IPS-18c (cell line): ENCODE results near the gene NNAT.
"Not testable (repeated sequence)": the region's sequence is repeated elsewhere in the genome, so short reads cannot be mapped to it uniquely, and the experiment has no call there.

Experiments used
- H3K4me3 ChIP-seq: 2 replicates; pipeline ENCODE4 v1.7.0; 2013; ENCODE audit warnings: low read depth, mild to moderate bottlenecking, low read length, moderate library complexity; ENCODE audit not compliant: insufficient read depth
- H3K9me3 ChIP-seq: one replicate; pipeline ENCODE4 v1.6.1; 2013; ENCODE audit warnings: mild to moderate bottlenecking, low read length, moderate library complexity; ENCODE audit not compliant: control insufficient read depth, insufficient read depth

The NNAT gene

GRCh38 chr20:37521061-37521771 lies at the start of gene NNAT:
TSS of gene NNAT (plus strand) at chr20:37521250. CDS start at chr20:37521332, 82 bp downstream.
- peaks cover 3% of the 10 kb centered on the region for H3K9me3 ChIP-seq
- peak within 1 kb of the TSS; percentile 53; the same call in 1 of the 2 replicates for H3K4me3 ChIP-seq

GRCh38 chr20:37471741-37472235 lies 49.3 kb upstream of the NNAT start:
- Histone ChIP-seq H3K9me3 (no peaks in the 10 kb centered on the region), H3K4me3 (no peak overlapping the region)

GRCh38 chr20:37472435-37472834 lies 48.6 kb upstream of the NNAT start:
- not testable (repeated sequence) for H3K4me3 ChIP-seq, H3K9me3 ChIP-seq

- Histone ChIP-seq H3K9me3 (no peaks in the 10 kb centered on the region), H3K4me3 (no peak overlapping the region)
Observed at GRCh38 chr20:37473249-37474000, 47.6 kb upstream of the NNAT start.

GRCh38 chr20:37474386-37474785 lies 46.7 kb upstream of the NNAT start:
- no peaks in the 10 kb centered on the region for H3K9me3 ChIP-seq
- no peak overlapping the region for H3K4me3 ChIP-seq

- H3K4me3 ChIP-seq, result no peak overlapping the region
Observed at GRCh38 chr20:37475252-37475651, 45.8 kb upstream of the NNAT start.

GRCh38 chr20:37477041-37477440 lies 44.0 kb upstream of the NNAT start:
- Histone ChIP-seq H3K4me3 (no peak overlapping the region), H3K9me3 (no peaks in the 10 kb centered on the region)

More at GRCh38 chr20:37475252-37475651, 45.8 kb upstream of the NNAT start:
- H3K9me3 ChIP-seq, result no peaks in the 10 kb centered on the region

GRCh38 chr20:37479266-37479665 lies 41.8 kb upstream of the NNAT start:
- no peak overlapping the region for H3K4me3 ChIP-seq
- no peaks in the 10 kb centered on the region for H3K9me3 ChIP-seq

- Histone ChIP-seq H3K4me3 (no peak overlapping the region), H3K9me3 (no peaks in the 10 kb centered on the region)
Observed at GRCh38 chr20:37479925-37480691, 40.9 kb upstream of the NNAT start.

- H3K4me3 ChIP-seq, result no peak overlapping the region
- H3K9me3 ChIP-seq, result no peaks in the 10 kb centered on the region
Observed at GRCh38 chr20:37480919-37481318, 40.1 kb upstream of the NNAT start.

GRCh38 chr20:37481610-37482009 lies 39.4 kb upstream of the NNAT start:
- no peak overlapping the region for H3K4me3 ChIP-seq
- H3K9me3 ChIP-seq, result no peaks in the 10 kb centered on the region

- Histone ChIP-seq H3K4me3 (no peak overlapping the region), H3K9me3 (no peaks in the 10 kb centered on the region)
Observed at GRCh38 chr20:37484331-37484730, 36.7 kb upstream of the NNAT start.

GRCh38 chr20:37486209-37486608 lies 34.8 kb upstream of the NNAT start:
- H3K4me3 ChIP-seq, H3K9me3 ChIP-seq: not testable (repeated sequence)

GRCh38 chr20:37490663-37491350 lies 30.2 kb upstream of the NNAT start:
- no peak overlapping the region for H3K4me3 ChIP-seq
- no peaks in the 10 kb centered on the region for H3K9me3 ChIP-seq

- no peak overlapping the region for H3K4me3 ChIP-seq
- H3K9me3 ChIP-seq, result no peaks in the 10 kb centered on the region
Observed at GRCh38 chr20:37492096-37492625, 28.9 kb upstream of the NNAT start.

GRCh38 chr20:37492945-37493344 lies 28.1 kb upstream of the NNAT start:
- no peaks in the 10 kb centered on the region for H3K9me3 ChIP-seq
- no peak overlapping the region for H3K4me3 ChIP-seq

- Histone ChIP-seq H3K9me3 (no peaks in the 10 kb centered on the region), H3K4me3 (no peak overlapping the region)
Observed at GRCh38 chr20:37494301-37494700, 26.7 kb upstream of the NNAT start.
